Liver (tissue), 9 donors: ENCODE results near the gene PRPSAP1. TPM values are rescaled to one million over a fixed set of nuclear protein-coding genes. Genes with fewer than 3 reads are reported as not detected.

Experiments
- DNase-seq: peaks from one replicate; pipeline ENCODE4 v3.0.0-alpha.2; 2017; ENCODE audit warnings: low spot score
- H3K27ac ChIP-seq, 2 donors: one replicate each; pipeline ENCODE4 v1.7.0; 2013; ENCODE audit warnings: inconsistent platforms in 2 of 2, low read length in 2 of 2, control low read depth in 1 of 2, low read depth in 1 of 2, mild to moderate bottlenecking in 1 of 2
- H3K27me3 ChIP-seq, 4 donors: one replicate each; pipeline versions ENCODE4 v1.6.1 to v1.7.0; 2013; ENCODE audit warnings: low read length in 3 of 4, inconsistent platforms in 1 of 4, mild to moderate bottlenecking in 1 of 4, moderate library complexity in 1 of 4; ENCODE audit not compliant: control insufficient read depth in 4 of 4, insufficient read depth in 4 of 4
- H3K36me3 ChIP-seq, 4 donors: one replicate each; pipeline versions ENCODE4 v1.6.1 to v1.7.0; 2013; ENCODE audit warnings: low read length in 3 of 4, mild to moderate bottlenecking in 3 of 4, low read depth in 1 of 4, moderate library complexity in 1 of 4; ENCODE audit not compliant: control insufficient read depth in 4 of 4, insufficient read depth in 3 of 4
- H3K4me1 ChIP-seq, 4 donors: one replicate each; pipeline versions ENCODE4 v1.6.1 to v1.7.0; 2013; ENCODE audit warnings: low read length in 3 of 4, mild to moderate bottlenecking in 3 of 4, moderate library complexity in 1 of 4; ENCODE audit not compliant: control insufficient read depth in 4 of 4, insufficient read depth in 4 of 4
- H3K4me3 ChIP-seq, 3 donors: one replicate each; pipeline versions ENCODE4 v1.6.1 to v1.7.0; 2013; ENCODE audit warnings: low read length in 3 of 3, control low read depth in 1 of 3, low read depth in 1 of 3, mild to moderate bottlenecking in 1 of 3
- H3K9ac ChIP-seq, 2 donors: one replicate each; pipeline ENCODE4 v1.7.0; 2013; ENCODE audit warnings: low read length in 2 of 2, mild to moderate bottlenecking in 2 of 2, moderate library complexity in 2 of 2, control low read depth in 1 of 2, low read depth in 1 of 2
- H3K9me3 ChIP-seq, 4 donors: one replicate each; pipeline versions ENCODE4 v1.6.1 to v1.7.0; 2013; ENCODE audit warnings: low read length in 3 of 4; ENCODE audit not compliant: control insufficient read depth in 4 of 4
- ATF3 ChIP-seq: IDR thresholded peaks from 2 replicates; pipeline ENCODE4 v1.6.1; 2016; ENCODE audit warnings: antibody characterized with exemption
- CTCF ChIP-seq: fragments of 150-350 bp; IDR thresholded peaks from 2 replicates; pipeline ENCODE4 v1.5.1; 2017; ENCODE audit warnings: improper control_type of control experiment, low read depth, low read length; ENCODE audit not compliant: missing input control
- EGR1 ChIP-seq, 2 donors: IDR thresholded peaks; 2 replicates each; pipeline ENCODE4 v1.6.1; 2016 to 2018; ENCODE audit warnings: antibody characterized with exemption in 2 of 2, low read depth in 2 of 2
- FOXA1 ChIP-seq: IDR thresholded peaks from 2 replicates; pipeline ENCODE4 v1.6.1; 2016; ENCODE audit warnings: antibody characterized with exemption
- FOXA2 ChIP-seq: IDR thresholded peaks from 2 replicates; pipeline ENCODE4 v1.6.1; 2016; ENCODE audit warnings: antibody characterized with exemption
- GABPA ChIP-seq, 2 donors: IDR thresholded peaks in 1 of 2; conservative IDR thresholded peaks in 1 of 2; 2 replicates each; pipeline ENCODE4 v1.6.1; 2016; ENCODE audit warnings: antibody characterized with exemption in 2 of 2, mild to moderate bottlenecking in 1 of 2, moderate library complexity in 1 of 2
- HNF4A ChIP-seq, 2 donors: conservative IDR thresholded peaks; 2 replicates each; pipeline ENCODE4 v1.6.1; 2016; ENCODE audit warnings: antibody characterized with exemption in 2 of 2, mild to moderate bottlenecking in 2 of 2
- HNF4G ChIP-seq: IDR thresholded peaks from 2 replicates; pipeline ENCODE4 v1.6.1; 2016; ENCODE audit warnings: antibody characterized with exemption
- JUND ChIP-seq, 2 donors: IDR thresholded peaks; 2 replicates each; pipeline ENCODE4 v1.6.1; 2016; ENCODE audit warnings: antibody characterized with exemption in 2 of 2
- MAX ChIP-seq: IDR thresholded peaks from 2 replicates; pipeline ENCODE4 v1.6.1; 2016; ENCODE audit warnings: antibody characterized with exemption
- NR2F2 ChIP-seq: IDR thresholded peaks from 2 replicates; pipeline ENCODE4 v1.6.1; 2016; ENCODE audit warnings: antibody characterized with exemption
- REST ChIP-seq: IDR thresholded peaks from 2 replicates; pipeline ENCODE4 v1.6.1; 2016; ENCODE audit warnings: antibody characterized with exemption, mild to moderate bottlenecking
- RXRA ChIP-seq, 2 donors: IDR thresholded peaks; 2 replicates each; pipeline ENCODE4 v1.6.1; 2017 to 2018; ENCODE audit warnings: antibody characterized with exemption in 2 of 2, mild to moderate bottlenecking in 1 of 2
- SP1 ChIP-seq: IDR thresholded peaks from 2 replicates; pipeline ENCODE4 v1.6.1; 2018; ENCODE audit warnings: antibody characterized with exemption, mild to moderate bottlenecking
- TAF1 ChIP-seq: conservative IDR thresholded peaks from 2 replicates; pipeline ENCODE4 v1.6.1; 2016; ENCODE audit warnings: antibody characterized with exemption, mild to moderate bottlenecking
- YY1 ChIP-seq: IDR thresholded peaks from 2 replicates; pipeline ENCODE4 v1.6.1; 2016; ENCODE audit warnings: antibody characterized with exemption, mild to moderate bottlenecking
- ZBTB33 ChIP-seq: IDR thresholded peaks from 2 replicates; pipeline ENCODE4 v1.6.1; 2016; ENCODE audit warnings: antibody characterized with exemption
- WGBS: extraction: QIAGEN DNeasy Blood & Tissue Kit; methylation state at CpG from one replicate; pipeline ENCODE4 v1.1.7; 2013; 5-methylcytosine and 5-hydroxymethylcytosine counted together
- polyA plus RNA-seq, 2 donors: library from polyadenylated mRNA; stranded (reverse) in 1 of 2; unstranded in 1 of 2; fragments of 200-250 nt in 1 of 2; fragments of >200 nt in 1 of 2; fragmentation: Nextera tagmentation in 1 of 2; extraction: Ambion mirVana in 1 of 2; gene quantifications; one replicate each; pipeline versions ENCODE4 v1.2.1 to v1.2.3, GENCODE V29; 2013 to 2015
- total RNA-seq, 2 donors: library from RNA; depleted of rRNA; stranded (reverse); fragments of >200 nt; gene quantifications; one replicate each; pipeline ENCODE4 v1.2.3, GENCODE V29; 2014
- donor health status: healthy.
- donor health status: healthy.
- donor health status: healthy.
- donor health status: healthy.
- donor health status: healthy.

Gene PRPSAP1
- total and polyA plus RNA-seq, 4 donors = 21.4 to 78.1 (median 52.6) TPM

- no peaks in the 10 kb centered on the region for H3K9me3 ChIP-seq
- H3K27me3 ChIP-seq = no peaks in the 10 kb centered on the region
- no peak overlapping the region for H3K27ac ChIP-seq
- H3K9ac ChIP-seq = no peak overlapping the region
- no peak overlapping the region for H3K4me3 ChIP-seq
- H3K36me3 ChIP-seq = peaks cover 0 to 1% (median 0%) of the 10 kb centered on the region in 4 donors
- H3K4me1 ChIP-seq = peaks cover 7 to 15% (median 10%) of the 10 kb centered on the region in 4 donors
- DNase-seq = no peak
- TF ChIP-seq NR2F2 (no peak), SP1 (no peak), JUND (IDR thresholded peaks at IDR 0.05) (no peak), EGR1 (IDR thresholded peaks at IDR 0.05; ENCODE audit: low read depth in 2 of 2) (no peak), TAF1 (no peak)
- 88% methylated on average over 11 of the region's 11 CpGs for WGBS
Observed at GRCh38 chr17:76276069-76276431, 77.7 kb downstream of the PRPSAP1 start.

- no peak for DNase-seq
- H3K9me3 ChIP-seq = no peaks in the 10 kb centered on the region
- H3K4me1 ChIP-seq = peaks cover 7 to 18% (median 14%) of the 10 kb centered on the region in 4 donors
- no peaks in the 10 kb centered on the region for H3K27me3 ChIP-seq
- no peak overlapping the region for H3K27ac ChIP-seq
- no peak overlapping the region for H3K4me3 ChIP-seq
- H3K9ac ChIP-seq = no peak overlapping the region
- 94% methylated on average over 22 of the region's 22 CpGs for WGBS
- TF ChIP-seq HNF4A (conservative IDR thresholded peaks at IDR 0.05) = no peak
- TF ChIP-seq ATF3 = no peak
- no peak for TF ChIP-seq NR2F2
- TF ChIP-seq HNF4G = no peak
- no peak for TF ChIP-seq CTCF
- TF ChIP-seq YY1 = no peak
- TF ChIP-seq GABPA (IDR thresholded peaks at IDR 0.05 in 1 of 2, conservative IDR thresholded peaks at IDR 0.05 in 1 of 2) = no peak
- no peak for TF ChIP-seq JUND (IDR thresholded peaks at IDR 0.05)
- no peak for TF ChIP-seq ZBTB33
- TF ChIP-seq TAF1 = no peak
- no peak for TF ChIP-seq RXRA (IDR thresholded peaks at IDR 0.05)
- TF ChIP-seq FOXA2 = no peak
- TF ChIP-seq EGR1 (IDR thresholded peaks at IDR 0.05; ENCODE audit: low read depth in 2 of 2) = no peak
- no peak for TF ChIP-seq SP1
- no peak for TF ChIP-seq REST
- TF ChIP-seq FOXA1 = no peak
- no peak for TF ChIP-seq MAX
- H3K36me3 ChIP-seq = peaks cover 0 to 1% (median 0%) of the 10 kb centered on the region in 4 donors
Observed at GRCh38 chr17:76275382-76276068, 78.2 kb downstream of the PRPSAP1 start.
